BJ (cell line): ENCODE results near the gene URI1. TPM values are rescaled to one million over a fixed set of nuclear protein-coding genes. Genes with fewer than 3 reads are reported as not detected.
"Not testable (repeated sequence)": the region's sequence is repeated elsewhere in the genome, so short reads cannot be mapped to it uniquely, and the experiment has no call there.

ENCODE experiments used
- CTCF ChIA-PET: fragments of 350-600 bp; formaldehyde crosslinking; extraction: SDS; loops from one replicate; lab custom pipeline; 2021; ENCODE audit warnings: antibody characterized with exemption, inconsistent platforms; lab: Yijun Ruan, JAX
- POLR2A ChIA-PET: fragments of 300-600 bp; sonication (Branson Sonifier 250); formaldehyde crosslinking; extraction: SDS; loops from one replicate; lab custom pipeline; 2021; ENCODE audit warnings: antibody characterized with exemption; lab: Charles Lee
- DNase-seq: peaks from one replicate; pipeline ENCODE4 v3.0.0-alpha.2; 2011; ENCODE audit warnings: low read depth
- H3K27me3 ChIP-seq: 2 replicates; pipeline ENCODE4 v1.6.0; 2011; ENCODE audit warnings: low read length; ENCODE audit not compliant: control insufficient read depth, insufficient read depth
- H3K36me3 ChIP-seq: 2 replicates; pipeline ENCODE4 v1.5.1; 2011; ENCODE audit warnings: low read length; ENCODE audit not compliant: control insufficient read depth, insufficient read depth
- H3K4me3 ChIP-seq: 2 replicates; pipeline ENCODE4 v1.5.1; 2011; ENCODE audit warnings: low read depth, mild to moderate bottlenecking, control low read depth, low read length
- CTCF ChIP-seq: IDR thresholded peaks from 2 replicates; pipeline ENCODE4 v1.5.1; 2011; ENCODE audit warnings: low read depth, mild to moderate bottlenecking, control low read depth, inconsistent platforms, low read length, moderate library complexity; ENCODE audit not compliant: insufficient read depth
- polyA plus RNA-seq: library from polyadenylated mRNA; depleted of rRNA; stranded (reverse); fragments of >200 nt; gene quantifications from 2 replicates; pipeline ENCODE4 v1.2.3, GENCODE V29; 2011

The URI1 gene
- polyA plus RNA-seq, 1 experiment, result 27.7 TPM

- ChIA-PET CTCF (interaction anchor here (0.7 kb wide), 1 partner anchor 22 kb away, joined by 3 read pairs; no protein-coding TSS in a partner anchor), POLR2A (no interaction called here)
- no peak for DNase-seq
- H3K36me3 ChIP-seq, result no peaks in the 10 kb centered on the region
- H3K4me3 ChIP-seq, result no peak overlapping the region
- H3K27me3 ChIP-seq, result no peaks in the 10 kb centered on the region
- no peak for TF ChIP-seq CTCF
These were observed 86.9 kb downstream of the URI1 start for GRCh38 chr19:30028992-30029343.

GRCh38 chr19:30029721-30030510, 87.9 kb downstream of the URI1 start:
- no peak for TF ChIP-seq CTCF
- CTCF ChIA-PET, result interaction anchor here (0.7 kb wide), 1 partner anchor 21 kb away, joined by 3 read pairs; no protein-coding TSS in a partner anchor
- peak; percentile 69 for DNase-seq
- Histone ChIP-seq H3K36me3 (no peaks in the 10 kb centered on the region), H3K27me3 (no peaks in the 10 kb centered on the region), H3K4me3 (no peak overlapping the region)
- POLR2A ChIA-PET, result no interaction called here

- CTCF ChIA-PET, result interaction anchor here (0.6 kb wide), 1 partner anchor 9 kb away, joined by 3 read pairs; no protein-coding TSS in a partner anchor
- DNase-seq, result no peak
- no peak for TF ChIP-seq CTCF
- no peaks in the 10 kb centered on the region for H3K36me3 ChIP-seq
- no peaks in the 10 kb centered on the region for H3K27me3 ChIP-seq
- no peak overlapping the region for H3K4me3 ChIP-seq
- POLR2A ChIA-PET, result no interaction called here
These were observed 92.3 kb downstream of the URI1 start for GRCh38 chr19:30034321-30034720.

GRCh38 chr19:30036154-30037129, 94.4 kb downstream of the URI1 start:
- no peak for TF ChIP-seq CTCF
- Histone ChIP-seq H3K4me3 (no peak overlapping the region), H3K36me3 (no peaks in the 10 kb centered on the region), H3K27me3 (no peaks in the 10 kb centered on the region)
- peak; percentile 19 for DNase-seq
- POLR2A ChIA-PET, result no interaction called here
- CTCF ChIA-PET, result interaction anchor here (1.0 to 2.0 kb wide), 3 partner anchors 9 to 164 kb away, joined by 3 to 7 read pairs (median 3); no protein-coding TSS in a partner anchor

- no peaks in the 10 kb centered on the region for H3K36me3 ChIP-seq
- TF ChIP-seq CTCF, result no peak
- DNase-seq, result no peak
- no peak overlapping the region for H3K4me3 ChIP-seq
- no peaks in the 10 kb centered on the region for H3K27me3 ChIP-seq
- POLR2A ChIA-PET, result no interaction called here
- CTCF ChIA-PET, result interaction anchor here (2.0 kb wide), 1 partner anchor 7 kb away, joined by 7 read pairs; no protein-coding TSS in a partner anchor
These were observed 95.8 kb downstream of the URI1 start for GRCh38 chr19:30037835-30038234.

- CTCF ChIA-PET, result interaction anchor here (1.3 kb wide), 1 partner anchor 10 kb away, joined by 3 read pairs; no protein-coding TSS in a partner anchor
- H3K27me3 ChIP-seq, result not testable (repeated sequence)
These were observed 99.9 kb downstream of the URI1 start for GRCh38 chr19:30041931-30042330.

GRCh38 chr19:30043008-30043407, 101.0 kb downstream of the URI1 start:
- DNase-seq, H3K27me3 ChIP-seq, H3K36me3 ChIP-seq, POLR2A ChIA-PET, H3K4me3 ChIP-seq: not testable (repeated sequence)
- CTCF ChIA-PET, result interaction anchor here (0.6 to 1.3 kb wide), 2 partner anchors 11 to 250 kb away, joined by 3 read pairs; no protein-coding TSS in a partner anchor

More at GRCh38 chr19:30041931-30042330, 99.9 kb downstream of the URI1 start:
- H3K36me3 ChIP-seq, DNase-seq, H3K4me3 ChIP-seq, POLR2A ChIA-PET: not testable (repeated sequence)
